ENCODE data around the gene NKIRAS1.
"Not testable (repeated sequence)": the region's sequence is repeated elsewhere in the genome, so short reads cannot be mapped to it uniquely, and the experiment has no call there.

NKIRAS1 gene

GRCh38 chr3:23938688-23939087 is 21.9 kb upstream of the NKIRAS1 start:
- DNase-seq: no peak

- DNase-seq: no peak
Measured at GRCh38 chr3:23937296-23937695, 20.5 kb upstream of the NKIRAS1 start.

GRCh38 chr3:23934253-23934652 is 17.5 kb upstream of the NKIRAS1 start:
- no peak for DNase-seq

GRCh38 chr3:23932571-23932970 is 15.8 kb upstream of the NKIRAS1 start:
- DNase-seq: no peak

GRCh38 chr3:23931597-23931996 is 14.8 kb upstream of the NKIRAS1 start:
- no peak for DNase-seq

- no peak for DNase-seq
Measured at GRCh38 chr3:23928524-23928923, 11.7 kb upstream of the NKIRAS1 start.

- no peak for DNase-seq
Measured at GRCh38 chr3:23926736-23927135, 9.9 kb upstream of the NKIRAS1 start.

- no peak for DNase-seq
Measured at GRCh38 chr3:23926246-23926645, 9.5 kb upstream of the NKIRAS1 start.

GRCh38 chr3:23923786-23924185 is 7.0 kb upstream of the NKIRAS1 start:
- DNase-seq: no peak

- DNase-seq: no peak
Measured at GRCh38 chr3:23921052-23921511, 4.3 kb upstream of the NKIRAS1 start.

- DNase-seq: no peak
Measured at GRCh38 chr3:23920151-23920655, 3.4 kb upstream of the NKIRAS1 start.

GRCh38 chr3:23919628-23920027 is 2.8 kb upstream of the NKIRAS1 start:
- DNase-seq: no peak

- not testable (repeated sequence) for DNase-seq
Measured at GRCh38 chr3:23918331-23918730, 1.5 kb upstream of the NKIRAS1 start.

GRCh38 chr3:23917679-23918303 is 1.0 kb upstream of the NKIRAS1 start:
- not testable (repeated sequence) for DNase-seq

GRCh38 chr3:23916152-23916885 is 471 bp downstream of the NKIRAS1 start:
- no peak for DNase-seq

GRCh38 chr3:23915537-23916108 is 1.2 kb downstream of the NKIRAS1 start:
- DNase-seq: no peak

- no peak for DNase-seq
Measured at GRCh38 chr3:23913873-23914743, 2.7 kb downstream of the NKIRAS1 start.

GRCh38 chr3:23913182-23913581 is 3.6 kb downstream of the NKIRAS1 start:
- no peak for DNase-seq

- DNase-seq: not testable (repeated sequence)
Measured at GRCh38 chr3:23912335-23912734, 4.5 kb downstream of the NKIRAS1 start.

GRCh38 chr3:23911397-23911796 is 5.4 kb downstream of the NKIRAS1 start:
- DNase-seq: no peak

- no peak for DNase-seq
Measured at GRCh38 chr3:23909341-23909740, 7.4 kb downstream of the NKIRAS1 start.

- DNase-seq: no peak
Measured at GRCh38 chr3:23904545-23904944, 12.2 kb downstream of the NKIRAS1 start.

- DNase-seq: no peak
Measured at GRCh38 chr3:23900744-23901143, 16.0 kb downstream of the NKIRAS1 start.
